Peyer's patch (tissue), 4 donors: ENCODE measurements around the gene CIZ1. TPM values are rescaled to one million over a fixed set of nuclear protein-coding genes. Genes with fewer than 3 reads are reported as not detected.
A peak's percentile ranks its signal among the peaks of the same experiment; 100 is the strongest.

ENCODE experiments used
- DNase-seq, 3 donors: peaks; one replicate each; pipeline ENCODE4 v3.0.0-alpha.2; 2017 to 2019
- H3K27ac ChIP-seq, 4 donors: fragments of 200-600 bp; sonication (generic); one replicate each; pipeline ENCODE4 v1.5.1; 2016 to 2019
- H3K27me3 ChIP-seq, 2 donors: fragments of 200-600 bp; sonication (generic); one replicate each; pipeline ENCODE4 v1.5.1; 2019
- H3K36me3 ChIP-seq, 3 donors: fragments of 200-600 bp; sonication (generic); one replicate each; pipeline ENCODE4 v1.5.1; 2016 to 2019
- H3K4me1 ChIP-seq, 4 donors: fragments of 200-600 bp; sonication (generic); one replicate each; pipeline ENCODE4 v1.5.1; 2016 to 2019
- H3K4me3 ChIP-seq, 4 donors: fragments of 200-600 bp; sonication (generic); 1 replicate in 3 of 4; 2 replicates in 1 of 4; pipeline ENCODE4 v1.5.1; 2016 to 2019; ENCODE audit warnings: mild to moderate bottlenecking in 1 of 4
- H3K9me3 ChIP-seq, 4 donors: fragments of 200-600 bp; sonication (generic); one replicate each; pipeline ENCODE4 v1.5.1; 2016 to 2019; ENCODE audit warnings: mild to moderate bottlenecking in 1 of 4
- POLR2A ChIP-seq, 2 donors: fragments of 450-650 bp; IDR thresholded peaks; one replicate each; pipeline ENCODE4 v1.5.1; 2017; ENCODE audit warnings: antibody characterized with exemption in 2 of 2, mild to moderate bottlenecking in 2 of 2, moderate library complexity in 2 of 2
- total RNA-seq, 4 donors: library from RNA; depleted of rRNA; stranded (reverse); fragments of >200 nt; gene quantifications; one replicate each; pipeline ENCODE4 v1.1.0, GENCODE V29; 2016
- TF ChIP-seq, protein P1 (sequence below), 6 experiments: fragments of 450-650 bp in 4 of 6; fragments of 200-600 bp in 2 of 6; sonication (generic) in 1 of 6; IDR thresholded peaks; one replicate each; pipeline ENCODE4 v1.5.1; 2017 to 2019; ENCODE audit warnings: antibody characterized with exemption in 6 of 6, mild to moderate bottlenecking in 3 of 6, moderate library complexity in 1 of 6

CIZ1 gene
- total RNA-seq, 4 donors from 2014 or later, result 52.2 to 144 (median 95.3) TPM

DNA sequence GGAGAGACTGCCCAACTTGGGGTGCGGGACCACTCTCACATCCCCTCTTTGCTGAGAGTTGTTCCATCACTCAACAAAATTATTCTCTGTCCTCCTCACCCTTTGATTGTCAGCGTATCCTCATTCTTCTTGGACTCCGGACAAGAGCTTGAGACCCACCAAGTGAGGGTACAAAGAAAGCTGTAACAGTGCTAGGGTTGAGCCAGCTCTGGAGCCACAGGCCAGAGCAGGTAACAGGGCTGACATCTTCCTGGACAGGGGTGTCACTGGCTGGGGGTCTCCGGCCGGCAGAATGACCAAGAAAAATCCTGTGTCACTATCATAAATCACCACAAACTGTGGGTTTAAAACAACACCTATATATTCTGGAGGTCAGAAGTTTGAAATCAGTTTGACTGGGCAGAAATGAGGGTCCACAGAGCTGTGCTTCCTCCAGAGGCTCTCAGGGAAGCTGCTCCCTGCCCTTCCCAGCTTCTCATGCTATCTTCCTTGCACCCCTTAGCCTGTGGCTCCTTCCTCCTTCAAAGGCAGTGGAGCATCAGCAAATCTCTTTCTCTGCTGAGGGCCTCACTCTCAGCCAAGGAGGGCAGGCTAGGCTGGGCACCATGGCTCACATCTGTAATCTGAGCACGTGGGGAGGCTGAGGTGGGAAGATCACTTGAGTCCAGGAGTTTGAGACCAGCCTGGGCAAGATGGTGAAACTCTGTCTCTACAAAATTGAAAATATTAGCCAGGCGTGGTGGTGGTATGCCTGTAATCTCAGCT, 35.5 kb downstream of the CIZ1 start:
- Histone ChIP-seq H3K36me3 (no peaks in the 10 kb centered on the region), H3K27ac (no peak overlapping the region), H3K9me3 (no peaks in the 10 kb centered on the region), H3K27me3 (no peaks in the 10 kb centered on the region), H3K4me1 (no peaks in the 10 kb centered on the region), H3K4me3 (no peak overlapping the region)
- TF ChIP-seq, protein P1, sequence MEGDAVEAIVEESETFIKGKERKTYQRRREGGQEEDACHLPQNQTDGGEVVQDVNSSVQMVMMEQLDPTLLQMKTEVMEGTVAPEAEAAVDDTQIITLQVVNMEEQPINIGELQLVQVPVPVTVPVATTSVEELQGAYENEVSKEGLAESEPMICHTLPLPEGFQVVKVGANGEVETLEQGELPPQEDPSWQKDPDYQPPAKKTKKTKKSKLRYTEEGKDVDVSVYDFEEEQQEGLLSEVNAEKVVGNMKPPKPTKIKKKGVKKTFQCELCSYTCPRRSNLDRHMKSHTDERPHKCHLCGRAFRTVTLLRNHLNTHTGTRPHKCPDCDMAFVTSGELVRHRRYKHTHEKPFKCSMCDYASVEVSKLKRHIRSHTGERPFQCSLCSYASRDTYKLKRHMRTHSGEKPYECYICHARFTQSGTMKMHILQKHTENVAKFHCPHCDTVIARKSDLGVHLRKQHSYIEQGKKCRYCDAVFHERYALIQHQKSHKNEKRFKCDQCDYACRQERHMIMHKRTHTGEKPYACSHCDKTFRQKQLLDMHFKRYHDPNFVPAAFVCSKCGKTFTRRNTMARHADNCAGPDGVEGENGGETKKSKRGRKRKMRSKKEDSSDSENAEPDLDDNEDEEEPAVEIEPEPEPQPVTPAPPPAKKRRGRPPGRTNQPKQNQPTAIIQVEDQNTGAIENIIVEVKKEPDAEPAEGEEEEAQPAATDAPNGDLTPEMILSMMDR (IDR thresholded peaks at IDR 0.05), result no peak
- no peak for TF ChIP-seq POLR2A (IDR thresholded peaks at IDR 0.05)
- peak in 1 of 3 donors; percentile 12 for DNase-seq

DNA sequence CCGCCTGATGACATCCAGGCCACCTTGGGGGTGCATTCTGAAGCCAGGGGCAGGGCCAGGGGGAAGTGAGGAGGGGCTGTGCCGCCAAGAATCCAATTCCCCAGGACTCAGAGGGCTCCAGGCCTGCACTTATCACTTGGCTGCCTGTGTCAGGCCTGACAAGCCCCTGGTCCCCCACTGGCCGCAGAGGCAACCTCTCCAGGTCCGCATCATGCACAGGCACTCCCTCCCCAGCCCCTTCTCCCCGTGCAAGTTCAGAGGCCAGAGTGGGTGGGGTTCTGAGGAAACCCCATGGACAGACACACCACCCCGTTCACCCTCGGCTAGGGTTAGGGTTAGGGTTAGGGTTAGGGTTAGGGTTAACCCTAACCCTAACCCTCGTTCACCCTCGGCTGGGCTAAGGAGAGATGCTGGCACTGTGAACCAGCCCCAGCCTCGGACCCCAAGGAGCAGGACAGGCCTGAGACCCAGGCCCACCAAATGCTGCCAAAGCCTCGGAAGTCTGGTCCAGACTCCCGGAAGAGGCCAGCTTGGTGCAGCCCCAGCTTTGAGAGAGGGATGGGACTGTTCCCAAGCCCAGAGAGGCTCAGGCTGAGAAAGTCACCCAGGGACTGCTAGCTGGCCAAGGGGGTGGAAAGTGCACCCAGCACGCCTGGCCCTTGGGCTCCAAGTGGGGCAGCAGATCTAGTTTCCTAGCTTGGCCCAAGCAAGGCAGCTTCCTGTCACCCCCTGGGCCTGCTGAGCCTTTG, 37.3 kb downstream of the CIZ1 start:
- peak in 1 of 3 donors; percentile 31 for DNase-seq

DNA sequence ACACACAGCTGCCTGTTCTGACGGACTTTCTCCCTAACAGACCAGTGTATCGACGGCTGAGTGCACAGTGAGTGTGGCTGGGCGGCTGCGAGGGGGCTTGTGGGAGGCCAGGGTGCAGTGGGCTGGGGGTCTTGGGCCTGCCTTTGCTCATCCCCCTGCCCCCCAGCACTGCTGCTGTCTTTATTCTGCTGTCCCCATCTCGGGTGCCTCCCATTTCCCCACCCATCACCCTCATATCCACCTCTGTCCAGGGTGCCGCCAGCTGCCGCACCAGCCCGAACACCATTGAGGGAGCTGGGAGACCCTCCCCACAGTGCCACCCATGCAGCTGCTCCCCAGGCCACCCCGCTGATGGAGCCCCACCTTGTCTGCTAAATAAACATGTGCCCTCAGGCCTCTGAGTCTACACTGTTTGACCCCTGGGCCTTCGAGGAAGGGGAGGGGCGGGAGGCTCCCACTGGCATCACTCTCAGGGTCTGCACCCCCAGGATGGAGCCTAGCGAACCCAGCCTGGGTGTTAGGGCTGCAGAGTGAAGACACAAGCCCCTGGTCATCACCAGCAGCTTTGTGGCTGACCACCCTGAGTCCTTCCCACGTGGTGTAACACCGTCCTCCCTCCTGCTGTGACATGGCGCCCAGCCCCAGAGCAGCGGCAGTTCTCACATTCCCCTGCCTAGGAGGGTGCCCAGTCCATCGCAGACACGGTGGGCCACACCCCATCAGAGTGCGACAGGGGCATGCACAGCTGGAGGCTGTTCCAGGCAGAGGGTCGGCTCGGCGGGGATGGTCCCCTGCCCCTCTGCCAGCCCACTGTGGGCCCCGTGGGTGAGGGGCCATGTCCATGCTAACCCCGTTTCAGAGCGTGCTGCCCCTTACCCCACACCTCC, 38.1 kb downstream of the CIZ1 start:
- no peak overlapping the region for H3K27ac ChIP-seq
- H3K9me3 ChIP-seq, result no peaks in the 10 kb centered on the region
- TF ChIP-seq, protein P1 (IDR thresholded peaks at IDR 0.05), result no peak
- no peaks in the 10 kb centered on the region for H3K36me3 ChIP-seq
- no peaks in the 10 kb centered on the region for H3K27me3 ChIP-seq
- no peak overlapping the region for H3K4me3 ChIP-seq
- peak in 1 of 3 donors; percentile 37 for DNase-seq
- peaks cover 0 to 13% (median 2%) of the 10 kb centered on the region in 4 donors for H3K4me1 ChIP-seq

More for the DNA sequence above, 37.3 kb downstream of the CIZ1 start:
- no peaks in the 10 kb centered on the region for H3K9me3 ChIP-seq
- H3K4me3 ChIP-seq, result no peak overlapping the region
- H3K4me1 ChIP-seq, result peaks cover 0 to 7% (median 0%) of the 10 kb centered on the region in 4 donors
- no peaks in the 10 kb centered on the region for H3K36me3 ChIP-seq
- TF ChIP-seq POLR2A (IDR thresholded peaks at IDR 0.05), result no peak
- TF ChIP-seq, protein P1 (IDR thresholded peaks at IDR 0.05), result no peak
- no peak overlapping the region for H3K27ac ChIP-seq
- H3K27me3 ChIP-seq, result no peaks in the 10 kb centered on the region

DNA sequence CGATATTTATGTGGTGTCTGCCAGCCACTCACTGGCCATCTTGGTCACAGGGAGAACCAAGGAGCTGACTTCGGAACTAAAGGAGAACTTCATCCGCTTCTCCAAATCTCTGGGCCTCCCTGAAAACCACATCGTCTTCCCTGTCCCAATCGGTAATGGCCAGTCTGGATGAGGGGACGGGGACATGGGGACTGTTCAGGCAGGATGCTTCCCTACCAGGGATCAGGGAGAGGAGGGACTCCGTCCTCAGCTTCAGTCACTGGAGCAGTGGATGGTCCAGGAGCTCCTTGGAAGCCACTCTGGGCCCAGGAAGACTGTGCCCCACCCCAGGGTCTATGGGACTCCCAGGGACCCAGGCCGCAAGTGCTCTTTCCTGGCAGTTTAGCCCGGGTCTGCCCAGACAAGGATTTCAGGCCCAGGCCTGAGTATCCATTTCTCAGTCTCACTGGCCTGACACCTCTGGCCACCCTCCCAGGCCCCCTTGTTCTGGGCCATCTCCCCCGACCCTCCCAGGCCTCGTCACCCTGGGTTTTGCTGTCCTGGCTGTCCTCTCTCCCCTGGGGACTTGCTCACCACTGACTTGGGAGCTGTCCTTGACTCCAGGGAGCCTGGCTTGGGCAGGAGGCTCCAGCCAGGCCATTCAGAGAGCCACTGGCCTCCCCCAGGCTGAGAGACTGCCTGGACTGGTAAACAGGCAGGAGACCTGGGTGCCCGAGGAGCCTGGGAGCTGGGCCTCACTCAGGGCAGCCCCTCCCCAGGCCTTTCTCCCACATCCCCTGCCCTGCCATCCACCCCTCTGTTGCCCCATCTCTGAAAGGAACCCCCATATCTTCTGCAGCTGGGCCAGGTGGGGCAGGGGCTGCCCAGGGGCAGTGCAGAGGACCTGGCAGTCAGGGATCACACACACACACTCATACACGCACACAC, 39.0 kb downstream of the CIZ1 start:
- Histone ChIP-seq H3K36me3 (no peaks in the 10 kb centered on the region), H3K9me3 (no peaks in the 10 kb centered on the region), H3K27me3 (no peaks in the 10 kb centered on the region), H3K4me3 (no peak overlapping the region), H3K27ac (no peak overlapping the region), H3K4me1 (peaks cover 0 to 13% (median 2%) of the 10 kb centered on the region in 4 donors)
- no peak for TF ChIP-seq POLR2A (IDR thresholded peaks at IDR 0.05)
- TF ChIP-seq, protein P1 (IDR thresholded peaks at IDR 0.05), result no peak
- DNase-seq, result peak in 2 of 3 donors; percentile 19 to 22
